ENCODE data around the gene PABPC3. TPM values are rescaled to one million over a fixed set of nuclear protein-coding genes. Genes with fewer than 3 reads are reported as not detected.

The PABPC3 gene
- total RNA-seq, 1 donor = 0.09 TPM

DNA sequence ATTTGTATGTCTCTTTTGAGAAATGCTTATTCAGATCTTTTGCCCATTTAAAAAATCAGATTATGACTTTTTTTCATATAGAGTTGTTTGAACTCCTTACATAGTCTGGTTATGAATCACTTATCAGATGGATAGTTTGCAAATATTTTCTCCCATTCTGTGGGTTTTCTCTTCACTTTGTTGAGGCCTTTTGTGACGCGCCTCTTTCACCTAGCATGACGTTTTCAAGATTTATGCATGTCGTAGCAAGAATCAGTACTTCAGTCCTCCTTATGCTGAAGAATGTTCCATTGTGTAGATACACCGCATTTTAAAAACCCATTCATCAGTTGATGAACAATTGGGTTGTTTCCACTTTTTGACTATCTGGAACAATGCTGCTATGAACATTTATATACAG, 13.4 kb downstream of the PABPC3 start:
- TF ChIP-seq, protein P1, sequence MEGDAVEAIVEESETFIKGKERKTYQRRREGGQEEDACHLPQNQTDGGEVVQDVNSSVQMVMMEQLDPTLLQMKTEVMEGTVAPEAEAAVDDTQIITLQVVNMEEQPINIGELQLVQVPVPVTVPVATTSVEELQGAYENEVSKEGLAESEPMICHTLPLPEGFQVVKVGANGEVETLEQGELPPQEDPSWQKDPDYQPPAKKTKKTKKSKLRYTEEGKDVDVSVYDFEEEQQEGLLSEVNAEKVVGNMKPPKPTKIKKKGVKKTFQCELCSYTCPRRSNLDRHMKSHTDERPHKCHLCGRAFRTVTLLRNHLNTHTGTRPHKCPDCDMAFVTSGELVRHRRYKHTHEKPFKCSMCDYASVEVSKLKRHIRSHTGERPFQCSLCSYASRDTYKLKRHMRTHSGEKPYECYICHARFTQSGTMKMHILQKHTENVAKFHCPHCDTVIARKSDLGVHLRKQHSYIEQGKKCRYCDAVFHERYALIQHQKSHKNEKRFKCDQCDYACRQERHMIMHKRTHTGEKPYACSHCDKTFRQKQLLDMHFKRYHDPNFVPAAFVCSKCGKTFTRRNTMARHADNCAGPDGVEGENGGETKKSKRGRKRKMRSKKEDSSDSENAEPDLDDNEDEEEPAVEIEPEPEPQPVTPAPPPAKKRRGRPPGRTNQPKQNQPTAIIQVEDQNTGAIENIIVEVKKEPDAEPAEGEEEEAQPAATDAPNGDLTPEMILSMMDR (IDR thresholded peaks at IDR 0.05; ENCODE audit: insufficient read depth, low read length) = no peak
- H3K4me3 ChIP-seq (ENCODE audit: low read depth, low read length) = no peak overlapping the region
- DNase-seq (ENCODE audit: low read depth) = no peak

DNA sequence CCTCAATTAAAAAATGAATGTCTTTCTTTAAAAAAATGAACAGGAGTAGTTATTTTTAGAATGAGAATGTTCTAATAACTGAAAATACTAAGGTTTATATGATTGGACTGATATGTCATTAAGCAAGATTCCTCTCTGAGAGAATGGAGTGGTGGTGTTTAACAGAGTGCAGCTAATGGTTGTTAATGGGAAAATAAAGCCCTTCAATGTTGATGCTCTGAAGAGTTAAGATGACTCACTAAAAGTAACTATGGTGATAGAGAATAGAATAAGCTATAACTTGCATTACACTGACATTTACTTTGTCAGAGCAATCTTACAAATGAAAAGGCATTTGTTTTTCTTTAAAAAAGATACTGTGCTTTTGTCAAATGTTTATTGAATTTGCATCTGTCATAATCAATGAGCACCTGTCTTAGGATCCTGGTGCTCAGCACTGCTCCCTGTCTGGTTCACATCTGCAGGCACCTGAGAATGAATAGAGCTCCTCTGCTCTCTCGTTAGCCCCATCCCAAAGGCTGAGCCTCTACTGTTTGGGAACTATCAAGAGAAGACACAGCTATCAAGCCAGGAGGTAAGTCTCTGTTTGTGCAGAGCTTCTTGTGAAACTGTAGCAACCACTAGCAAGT, 15.1 kb downstream of the PABPC3 start:
- no peak overlapping the region for H3K4me3 ChIP-seq (ENCODE audit: low read depth, low read length)
- TF ChIP-seq, protein P1 (IDR thresholded peaks at IDR 0.05; ENCODE audit: insufficient read depth, low read length) = no peak
- no peak for DNase-seq (ENCODE audit: low read depth)

DNA sequence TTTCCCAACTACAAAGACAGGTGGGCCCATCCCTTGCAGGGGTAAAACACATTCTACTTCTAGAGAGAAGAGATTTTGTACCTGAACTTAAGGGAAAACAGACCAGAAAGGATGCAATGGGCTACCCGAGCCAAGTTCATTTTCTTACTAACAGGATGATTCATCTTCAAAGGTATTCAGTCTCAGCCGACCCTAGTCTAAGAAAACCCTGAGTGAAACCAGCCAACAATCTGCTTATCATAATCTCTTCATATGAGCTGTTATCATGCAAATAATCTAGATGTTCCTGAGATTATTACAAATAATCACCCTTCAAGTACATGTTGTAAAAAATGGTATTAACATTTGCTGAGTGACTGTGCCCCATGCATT, 15.6 kb downstream of the PABPC3 start:
- TF ChIP-seq, protein P1 (IDR thresholded peaks at IDR 0.05; ENCODE audit: insufficient read depth, low read length) = no peak
- no peak for DNase-seq (ENCODE audit: low read depth)
- no peak overlapping the region for H3K4me3 ChIP-seq (ENCODE audit: low read depth, low read length)

DNA sequence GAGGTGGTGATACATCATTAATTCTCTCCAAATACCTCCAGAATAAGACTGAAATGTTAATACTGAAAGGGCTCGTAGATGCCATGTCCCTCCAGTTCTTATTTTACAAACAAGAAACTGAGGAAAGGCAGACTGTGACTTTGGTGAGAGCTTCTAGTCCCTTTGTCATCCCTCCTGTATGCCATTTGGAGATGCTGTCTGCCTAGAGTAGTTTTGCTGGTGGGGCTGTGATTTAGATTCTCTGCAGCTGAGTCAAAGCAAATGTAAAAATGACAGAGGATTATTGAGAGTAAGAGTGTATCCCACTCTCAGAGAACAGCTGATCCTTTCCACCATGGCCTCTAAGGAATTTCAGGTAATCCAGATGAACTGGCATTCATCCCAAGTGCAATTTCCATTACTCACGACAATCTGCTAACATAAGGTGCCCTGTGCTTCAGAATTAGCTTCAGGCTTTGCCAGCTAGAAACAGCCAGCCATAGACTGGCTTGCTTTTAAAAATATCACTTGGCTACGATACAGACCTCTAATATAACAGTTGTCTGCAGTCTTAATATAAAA, 16.8 kb downstream of the PABPC3 start:
- H3K4me3 ChIP-seq (ENCODE audit: low read depth, low read length) = no peak overlapping the region
- TF ChIP-seq, protein P1 (IDR thresholded peaks at IDR 0.05; ENCODE audit: insufficient read depth, low read length) = no peak
- DNase-seq (ENCODE audit: low read depth) = no peak

DNA sequence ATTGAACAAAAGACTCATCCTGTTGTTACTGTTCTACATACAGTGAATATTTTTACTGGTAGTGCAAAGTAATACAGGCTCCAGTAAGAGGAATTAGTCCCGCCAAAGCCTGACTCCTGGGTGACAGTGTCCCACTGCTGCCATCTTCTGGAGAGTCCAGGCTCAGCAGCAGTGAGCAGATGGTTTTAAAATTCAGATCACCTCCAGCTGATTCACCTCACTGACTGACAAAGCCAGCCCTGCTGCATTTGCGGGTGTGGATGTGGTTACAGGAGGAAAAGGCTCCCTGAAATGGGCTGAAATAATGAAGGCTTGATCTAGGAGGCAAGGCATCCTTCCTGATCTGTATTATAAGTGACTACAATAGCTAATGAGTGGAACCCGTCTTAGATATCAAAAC, 18.3 kb downstream of the PABPC3 start:
- TF ChIP-seq, protein P1 (IDR thresholded peaks at IDR 0.05; ENCODE audit: insufficient read depth, low read length) = peak; percentile 95
- DNase-seq (ENCODE audit: low read depth) = peak; percentile 72
- H3K4me3 ChIP-seq (ENCODE audit: low read depth, low read length) = no peak overlapping the region

DNA sequence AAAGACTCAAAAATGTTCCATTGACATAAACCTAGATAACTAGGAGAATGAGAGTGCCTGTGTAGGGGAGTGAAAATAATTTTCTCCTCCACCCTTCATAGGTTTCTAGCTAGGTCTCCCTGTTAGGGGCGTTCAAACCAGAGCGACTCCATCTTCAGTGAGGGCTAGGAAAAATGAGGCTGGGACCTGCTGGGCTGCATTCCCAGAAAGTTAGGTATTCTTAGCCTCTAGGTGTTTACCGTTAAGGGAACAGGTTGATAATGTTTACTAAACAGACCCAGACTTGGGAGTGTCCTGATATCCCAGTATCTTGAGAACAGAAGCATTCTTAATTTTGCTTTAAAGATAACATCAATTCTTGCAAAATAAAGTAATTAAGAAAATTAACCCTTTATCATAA, 20.1 kb downstream of the PABPC3 start:
- no peak overlapping the region for H3K4me3 ChIP-seq (ENCODE audit: low read depth, low read length)
- DNase-seq (ENCODE audit: low read depth) = no peak
- TF ChIP-seq, protein P1 (IDR thresholded peaks at IDR 0.05; ENCODE audit: insufficient read depth, low read length) = no peak

DNA sequence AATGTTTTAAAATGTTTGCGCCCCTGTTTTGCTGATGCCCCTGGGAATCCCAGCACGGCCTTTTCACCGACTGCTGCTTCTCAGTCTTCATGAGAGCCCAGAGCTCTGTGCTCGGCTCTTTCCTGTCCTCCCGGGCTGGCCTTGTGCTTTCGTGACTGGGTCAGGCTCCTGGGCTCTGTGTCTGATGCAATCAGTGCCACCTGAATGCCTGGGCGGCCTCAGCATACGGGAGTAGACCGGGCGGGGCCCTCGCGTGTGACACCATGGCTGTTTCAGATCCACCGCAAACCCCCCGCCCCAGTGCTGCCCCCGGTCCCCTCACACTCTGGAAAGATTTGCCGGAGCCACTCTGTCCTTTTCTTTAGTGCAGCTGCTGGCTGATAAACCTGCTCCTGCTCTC, 21.4 kb downstream of the PABPC3 start:
- TF ChIP-seq, protein P1 (IDR thresholded peaks at IDR 0.05; ENCODE audit: insufficient read depth, low read length) = no peak
- no peak for DNase-seq (ENCODE audit: low read depth)
- no peak overlapping the region for H3K4me3 ChIP-seq (ENCODE audit: low read depth, low read length)
